Choroid plexus epithelial cell (primary cell): ENCODE measurements around the gene CLIP3.
A peak's percentile ranks its signal among the peaks of the same experiment; 100 is the strongest.

ENCODE experiments used
- DNase-seq: peaks from one replicate; pipeline ENCODE4 v3.0.0-alpha.2; 2010; ENCODE audit warnings: low read depth
- H3K4me3 ChIP-seq: 2 replicates; pipeline ENCODE4 v1.5.1; 2011; ENCODE audit warnings: low read depth, mild to moderate bottlenecking, control low read depth, low read length, moderate library complexity
- TF ChIP-seq, protein P1 (sequence below): conservative IDR thresholded peaks from 2 replicates; pipeline ENCODE4 v1.5.1; 2011; ENCODE audit warnings: low read depth, mild to moderate bottlenecking, control low read depth, inconsistent platforms, low read length, moderate library complexity

CLIP3 gene

DNA sequence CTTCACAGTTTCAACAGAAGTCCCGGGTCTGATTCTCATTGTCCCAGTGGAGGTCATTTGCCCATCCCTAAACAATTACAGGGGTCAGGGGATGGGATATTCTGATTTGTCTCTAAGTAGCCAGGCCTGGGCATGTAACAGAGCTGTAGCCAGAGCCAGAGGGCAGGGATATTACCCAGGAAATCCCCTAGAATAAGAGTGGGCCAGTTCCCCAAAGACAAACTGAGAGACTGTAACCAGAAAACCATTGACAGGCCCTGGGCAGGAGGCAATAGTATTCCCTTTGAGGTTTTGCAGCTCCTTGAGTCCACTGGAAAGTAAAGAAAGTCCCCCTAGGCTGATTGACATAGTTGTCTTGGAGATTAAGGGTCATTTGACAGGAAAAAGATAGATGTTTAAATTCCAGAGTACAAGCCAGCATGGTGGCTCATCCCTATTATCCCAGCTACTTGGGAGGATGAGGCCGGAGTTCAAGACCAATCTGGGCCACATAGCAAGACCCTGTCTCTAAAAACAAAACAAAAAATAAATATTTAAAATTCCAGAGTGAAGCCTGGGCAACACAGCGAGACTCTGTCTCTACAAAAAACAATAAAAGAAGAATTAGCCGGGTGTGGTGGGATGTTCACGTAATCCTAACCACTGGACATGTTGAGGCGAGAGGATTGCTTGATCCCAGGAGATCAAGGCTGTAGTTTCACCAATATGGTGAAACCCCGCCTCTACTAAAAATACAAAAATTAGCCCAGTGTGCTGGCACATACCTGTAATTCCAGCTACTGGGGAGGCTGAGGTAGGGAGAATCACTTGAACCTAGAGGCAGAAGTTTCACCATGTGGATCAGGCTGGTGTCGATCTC is 39.5 kb downstream of the CLIP3 start:
- no peak overlapping the region for H3K4me3 ChIP-seq
- DNase-seq: no peak
- TF ChIP-seq, protein P1, sequence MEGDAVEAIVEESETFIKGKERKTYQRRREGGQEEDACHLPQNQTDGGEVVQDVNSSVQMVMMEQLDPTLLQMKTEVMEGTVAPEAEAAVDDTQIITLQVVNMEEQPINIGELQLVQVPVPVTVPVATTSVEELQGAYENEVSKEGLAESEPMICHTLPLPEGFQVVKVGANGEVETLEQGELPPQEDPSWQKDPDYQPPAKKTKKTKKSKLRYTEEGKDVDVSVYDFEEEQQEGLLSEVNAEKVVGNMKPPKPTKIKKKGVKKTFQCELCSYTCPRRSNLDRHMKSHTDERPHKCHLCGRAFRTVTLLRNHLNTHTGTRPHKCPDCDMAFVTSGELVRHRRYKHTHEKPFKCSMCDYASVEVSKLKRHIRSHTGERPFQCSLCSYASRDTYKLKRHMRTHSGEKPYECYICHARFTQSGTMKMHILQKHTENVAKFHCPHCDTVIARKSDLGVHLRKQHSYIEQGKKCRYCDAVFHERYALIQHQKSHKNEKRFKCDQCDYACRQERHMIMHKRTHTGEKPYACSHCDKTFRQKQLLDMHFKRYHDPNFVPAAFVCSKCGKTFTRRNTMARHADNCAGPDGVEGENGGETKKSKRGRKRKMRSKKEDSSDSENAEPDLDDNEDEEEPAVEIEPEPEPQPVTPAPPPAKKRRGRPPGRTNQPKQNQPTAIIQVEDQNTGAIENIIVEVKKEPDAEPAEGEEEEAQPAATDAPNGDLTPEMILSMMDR: no peak

DNA sequence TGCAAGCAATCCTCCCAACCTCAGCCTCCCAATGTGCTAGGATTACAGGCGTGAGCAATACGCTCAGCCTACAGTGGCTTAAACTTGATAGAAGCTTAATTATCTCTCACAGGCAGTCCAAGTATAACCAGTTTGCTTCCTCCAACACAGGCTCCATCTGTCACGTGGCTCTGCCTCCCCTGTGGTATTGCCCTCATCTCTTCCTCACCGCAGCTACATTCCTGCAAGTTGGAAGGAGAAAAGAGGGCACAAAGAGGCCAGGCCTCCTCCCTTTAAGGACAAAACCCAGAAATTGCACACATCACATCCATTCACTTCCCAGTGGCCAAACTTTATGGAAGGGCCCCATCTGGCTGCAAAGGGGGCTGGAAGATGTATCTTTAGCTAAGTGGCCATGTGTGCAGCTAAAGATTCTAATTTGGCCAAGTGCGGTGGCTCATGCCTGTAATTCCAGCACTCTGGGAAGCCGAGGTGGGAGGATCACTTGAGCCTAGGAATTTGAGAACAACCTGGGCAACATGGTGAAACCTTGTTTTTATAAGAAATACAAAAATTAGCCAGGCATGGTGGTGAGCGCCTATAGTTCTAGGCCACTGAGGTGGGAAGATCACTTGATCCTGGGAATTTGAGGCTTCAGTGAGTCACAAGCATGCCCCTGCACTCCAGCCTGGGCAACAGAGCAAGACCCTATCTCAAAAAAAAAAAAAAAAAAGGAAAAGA is 40.8 kb downstream of the CLIP3 start:
- no peak overlapping the region for H3K4me3 ChIP-seq
- TF ChIP-seq, protein P1: no peak
- no peak for DNase-seq

DNA sequence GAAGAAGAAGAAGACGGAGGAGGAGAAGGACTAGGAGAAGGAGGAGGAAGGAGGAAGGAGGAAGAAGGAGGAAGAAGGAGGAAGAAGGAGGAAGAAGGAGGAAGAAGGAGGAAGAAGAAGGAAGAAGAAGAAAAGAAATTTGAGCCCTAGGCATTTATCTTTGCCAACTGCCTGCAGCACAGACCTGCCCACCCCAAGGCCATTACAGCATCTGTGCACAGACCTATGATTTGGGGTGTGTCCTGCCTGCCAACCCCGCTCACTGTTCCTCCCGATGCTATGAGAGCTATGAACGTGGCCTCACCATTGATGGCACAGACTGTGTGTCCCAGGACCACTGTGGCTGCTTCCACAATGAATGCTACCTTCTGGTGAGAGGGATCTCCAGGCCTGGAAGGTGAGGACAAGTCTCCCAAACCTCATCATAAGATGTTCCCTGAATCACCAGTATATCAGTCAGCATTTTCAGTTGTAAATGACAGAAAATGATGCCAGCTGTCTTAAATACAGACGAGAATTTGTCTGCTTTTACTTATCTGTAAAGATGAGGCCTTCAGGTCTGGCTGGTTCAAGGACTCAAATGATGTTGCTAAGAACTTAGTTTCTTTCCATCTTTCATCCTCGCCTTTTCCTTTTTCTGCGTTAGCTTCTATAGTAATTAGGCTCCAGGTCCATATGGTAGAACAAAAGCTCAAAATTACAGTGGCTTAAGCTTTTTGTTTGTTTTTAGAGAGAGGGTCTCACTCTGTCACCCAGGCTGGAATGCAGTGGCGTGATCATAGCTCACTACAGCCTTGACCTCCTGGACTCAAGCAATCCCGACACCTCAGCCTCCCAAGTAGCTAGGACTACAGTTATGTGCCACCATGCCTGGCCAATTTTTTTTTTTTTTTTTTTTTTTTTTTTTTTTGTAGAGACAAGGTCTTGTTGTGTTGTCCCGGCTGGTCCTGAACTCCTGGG is 41.6 kb downstream of the CLIP3 start:
- TF ChIP-seq, protein P1: no peak
- no peak for DNase-seq
- no peak overlapping the region for H3K4me3 ChIP-seq

DNA sequence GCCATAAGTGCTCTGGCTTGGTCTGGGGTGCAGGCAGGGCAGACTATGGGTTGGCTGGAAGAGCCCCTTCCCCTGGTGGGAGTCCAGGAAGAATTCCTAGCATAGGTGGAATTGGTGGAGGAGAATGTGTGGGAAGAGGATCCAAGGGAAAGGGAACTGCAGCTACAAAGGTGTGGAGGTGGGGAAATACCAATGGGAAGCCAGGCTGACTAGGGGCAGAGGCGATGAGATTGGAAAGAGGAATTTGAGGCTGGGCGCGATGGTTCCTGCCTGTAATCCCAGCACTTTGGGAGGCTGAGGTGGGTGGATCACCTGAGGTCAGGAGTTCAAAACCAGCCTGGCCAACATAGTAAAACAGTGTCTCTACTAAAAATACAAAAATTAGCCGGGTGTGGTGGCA is 42.5 kb downstream of the CLIP3 start:
- TF ChIP-seq, protein P1: no peak

DNA sequence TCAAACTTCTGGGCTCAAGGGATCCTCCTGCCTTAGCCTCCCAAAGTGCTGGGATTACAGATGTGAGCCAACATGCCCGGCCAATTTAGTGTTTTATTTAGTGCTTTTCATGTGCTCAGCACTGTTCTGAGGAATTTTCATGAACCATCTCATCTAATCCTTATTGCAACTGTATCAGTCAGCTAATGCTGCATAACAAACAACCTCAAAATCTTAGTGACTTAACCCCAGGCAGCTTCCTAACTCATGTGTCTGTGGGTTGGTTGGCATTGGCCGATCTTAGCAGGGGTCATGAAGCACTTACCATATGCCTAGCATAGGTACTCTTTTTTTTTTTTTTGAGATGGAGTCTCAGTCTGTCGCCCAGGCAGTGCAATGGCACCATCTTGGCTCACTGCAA is 43.8 kb downstream of the CLIP3 start:
- H3K4me3 ChIP-seq: no peak overlapping the region
- DNase-seq: no peak
- TF ChIP-seq, protein P1: no peak

More for the DNA sequence above, 42.5 kb downstream of the CLIP3 start:
- DNase-seq: no peak
- H3K4me3 ChIP-seq: no peak overlapping the region

DNA sequence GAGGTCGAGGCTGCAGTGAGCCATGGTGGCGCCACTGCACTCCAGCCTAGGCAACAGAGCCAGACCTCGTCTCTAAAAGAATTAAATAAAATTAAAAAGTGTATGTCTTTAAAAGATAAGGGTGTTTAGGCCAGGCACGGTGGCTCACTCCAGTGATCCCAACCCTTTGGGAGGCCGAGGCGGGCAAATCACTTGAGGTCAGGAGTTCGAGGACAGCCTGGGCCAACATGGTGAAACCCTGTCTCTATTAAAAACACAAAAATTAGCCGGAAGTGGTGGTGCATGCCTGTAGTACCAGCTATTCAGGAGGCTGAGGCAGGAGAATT is 45.1 kb downstream of the CLIP3 start:
- H3K4me3 ChIP-seq: no peak overlapping the region
- DNase-seq: no peak
- TF ChIP-seq, protein P1: peak; percentile 3
